HG02588 (cell line): ENCODE results near the gene TNFRSF1B.

Source experiments
- ATAC-seq: cut with Tn5 transposase; IDR thresholded peaks from one replicate; pipeline ENCODE4 v1.9.1; 2021; ENCODE audit warnings: mild to moderate bottlenecking, moderate library complexity; ENCODE audit not compliant: unreplicated experiment

The TNFRSF1B gene

DNA sequence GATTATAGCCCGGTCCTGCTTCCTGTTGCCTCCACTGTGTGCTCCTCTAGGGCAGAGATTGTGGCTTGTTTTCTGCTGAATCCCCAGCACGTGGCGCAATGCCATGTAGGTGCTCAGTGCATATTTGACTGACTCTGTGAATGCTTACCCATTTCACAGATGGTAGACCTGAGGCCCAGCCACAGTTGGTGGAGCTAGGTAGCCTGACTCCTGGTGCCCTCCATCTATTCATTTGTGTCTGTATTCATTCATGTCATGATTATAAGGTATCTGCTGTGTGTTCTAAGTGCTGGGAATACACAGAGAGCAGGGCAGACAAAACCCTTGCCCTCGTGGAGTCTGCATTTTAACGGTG lies 22.5 kb downstream of the TNFRSF1B start:
- no peak for ATAC-seq

DNA sequence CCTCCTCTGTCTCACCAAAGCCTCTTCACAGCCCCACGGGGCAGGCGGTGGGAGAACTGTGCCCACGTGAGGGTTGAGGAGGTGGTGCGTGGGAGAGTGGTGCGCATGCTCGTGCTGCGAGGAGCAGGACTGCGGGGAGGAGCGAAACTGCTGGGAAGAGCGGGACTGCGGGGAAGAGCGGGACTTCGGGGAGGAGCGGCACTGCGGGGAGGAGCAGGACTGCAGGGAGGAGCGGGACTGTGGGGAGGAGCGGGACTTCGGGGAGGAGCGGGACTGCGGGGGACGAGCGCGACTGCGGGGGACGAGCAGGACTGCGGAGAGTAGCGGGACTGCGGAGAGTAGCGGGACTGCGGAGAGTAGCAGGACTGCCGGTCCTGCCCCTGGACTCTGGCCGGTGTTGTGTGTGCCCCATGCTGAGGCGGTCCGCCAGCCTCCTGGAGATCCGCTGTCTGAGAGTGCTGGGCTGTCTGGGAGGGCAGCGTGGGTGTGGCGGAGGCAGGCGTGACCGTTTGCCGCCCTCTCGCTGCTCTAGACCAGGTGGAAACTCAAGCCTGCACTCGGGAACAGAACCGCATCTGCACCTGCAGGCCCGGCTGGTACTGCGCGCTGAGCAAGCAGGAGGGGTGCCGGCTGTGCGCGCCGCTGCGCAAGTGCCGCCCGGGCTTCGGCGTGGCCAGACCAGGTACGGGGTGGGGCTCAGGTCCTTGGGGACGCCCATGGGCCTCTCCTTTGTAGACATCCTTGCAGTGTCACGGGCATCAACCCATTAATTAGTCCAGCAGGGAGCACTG lies 24.6 kb downstream of the TNFRSF1B start:
- ATAC-seq = no peak

GRCh38 chr1:12194666-12195216 lies 27.9 kb downstream of the TNFRSF1B start:
- no peak for ATAC-seq

GRCh38 chr1:12195416-12195815 lies 28.6 kb downstream of the TNFRSF1B start:
- no peak for ATAC-seq

- ATAC-seq = no peak
Observed at GRCh38 chr1:12196641-12197482, 30.1 kb downstream of the TNFRSF1B start.

- ATAC-seq = no peak
Observed at GRCh38 chr1:12197483-12197880, 30.7 kb downstream of the TNFRSF1B start.

GRCh38 chr1:12200208-12200607 lies 33.4 kb downstream of the TNFRSF1B start:
- no peak for ATAC-seq

DNA sequence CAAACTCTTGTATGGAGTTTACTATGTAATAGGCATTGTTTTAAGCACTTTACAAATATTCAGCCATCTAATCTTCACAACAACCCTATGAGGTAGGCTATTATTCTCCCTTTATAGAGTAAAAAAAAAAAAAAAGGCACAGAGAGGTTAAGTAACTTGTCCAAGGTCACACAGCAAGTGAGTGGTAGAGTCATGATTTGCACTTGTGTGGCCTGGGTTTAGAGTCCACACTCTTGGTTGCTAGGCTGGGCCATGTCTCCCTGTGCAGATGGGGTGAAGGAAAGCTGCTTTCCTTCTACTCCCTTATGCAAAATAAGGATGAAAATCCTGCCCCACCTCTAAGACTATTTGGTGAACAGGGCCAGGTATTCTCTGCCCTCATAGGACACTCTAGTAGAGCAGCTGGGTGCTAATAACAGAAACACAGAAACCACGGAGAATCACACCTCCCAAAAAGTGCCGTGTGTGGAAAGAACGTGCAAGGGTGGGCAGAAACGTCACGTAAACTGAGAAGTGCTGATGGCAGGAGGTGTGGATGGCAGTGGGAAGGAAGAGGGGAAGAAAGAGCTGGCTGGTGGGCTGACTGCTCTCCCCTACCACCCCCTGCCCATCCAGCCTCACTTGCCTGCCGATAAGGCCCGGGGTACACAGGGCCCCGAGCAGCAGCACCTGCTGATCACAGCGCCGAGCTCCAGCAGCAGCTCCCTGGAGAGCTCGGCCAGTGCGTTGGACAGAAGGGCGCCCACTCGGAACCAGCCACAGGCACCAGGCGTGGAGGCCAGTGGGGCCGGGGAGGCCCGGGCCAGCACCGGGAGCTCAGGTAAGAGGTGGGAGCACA lies 34.8 kb downstream of the TNFRSF1B start:
- no peak for ATAC-seq

- no peak for ATAC-seq
Observed at GRCh38 chr1:12202190-12202497, 35.4 kb downstream of the TNFRSF1B start.

- ATAC-seq = no peak
Observed at GRCh38 chr1:12202577-12202976, 35.8 kb downstream of the TNFRSF1B start.

- no peak for ATAC-seq
Observed at GRCh38 chr1:12203216-12204007, 36.6 kb downstream of the TNFRSF1B start.

- ATAC-seq = no peak
Observed at GRCh38 chr1:12204140-12204539, 37.3 kb downstream of the TNFRSF1B start.

- ATAC-seq = no peak
Observed at GRCh38 chr1:12204754-12205658, 38.2 kb downstream of the TNFRSF1B start.

DNA sequence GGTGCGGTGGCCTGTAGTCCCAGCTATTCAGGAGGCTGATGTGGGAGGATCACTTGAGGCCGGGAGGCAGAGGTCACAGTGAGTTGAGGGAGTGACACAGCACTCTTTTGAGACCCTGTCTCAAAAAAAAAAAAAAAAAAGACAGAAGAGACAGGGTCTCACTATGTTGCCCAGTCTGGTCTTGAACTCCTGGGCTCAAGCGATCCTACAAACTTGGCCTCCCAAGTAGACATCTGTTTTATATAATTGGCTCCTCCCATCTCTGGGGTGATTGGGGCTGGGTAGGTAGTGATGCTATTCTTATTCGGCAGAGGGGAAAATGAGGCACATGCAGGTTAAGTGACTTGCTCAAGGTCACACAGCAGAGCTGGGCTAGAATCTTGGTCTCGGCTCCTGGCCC lies 39.4 kb downstream of the TNFRSF1B start:
- no peak for ATAC-seq

DNA sequence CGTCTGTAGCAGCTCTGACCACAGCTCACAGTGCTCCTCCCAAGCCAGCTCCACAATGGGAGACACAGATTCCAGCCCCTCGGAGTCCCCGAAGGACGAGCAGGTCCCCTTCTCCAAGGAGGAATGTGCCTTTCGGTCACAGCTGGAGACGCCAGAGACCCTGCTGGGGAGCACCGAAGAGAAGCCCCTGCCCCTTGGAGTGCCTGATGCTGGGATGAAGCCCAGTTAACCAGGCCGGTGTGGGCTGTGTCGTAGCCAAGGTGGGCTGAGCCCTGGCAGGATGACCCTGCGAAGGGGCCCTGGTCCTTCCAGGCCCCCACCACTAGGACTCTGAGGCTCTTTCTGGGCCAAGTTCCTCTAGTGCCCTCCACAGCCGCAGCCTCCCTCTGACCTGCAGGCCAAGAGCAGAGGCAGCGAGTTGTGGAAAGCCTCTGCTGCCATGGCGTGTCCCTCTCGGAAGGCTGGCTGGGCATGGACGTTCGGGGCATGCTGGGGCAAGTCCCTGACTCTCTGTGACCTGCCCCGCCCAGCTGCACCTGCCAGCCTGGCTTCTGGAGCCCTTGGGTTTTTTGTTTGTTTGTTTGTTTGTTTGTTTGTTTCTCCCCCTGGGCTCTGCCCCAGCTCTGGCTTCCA lies 40.1 kb downstream of the TNFRSF1B start:
- ATAC-seq = no peak

DNA sequence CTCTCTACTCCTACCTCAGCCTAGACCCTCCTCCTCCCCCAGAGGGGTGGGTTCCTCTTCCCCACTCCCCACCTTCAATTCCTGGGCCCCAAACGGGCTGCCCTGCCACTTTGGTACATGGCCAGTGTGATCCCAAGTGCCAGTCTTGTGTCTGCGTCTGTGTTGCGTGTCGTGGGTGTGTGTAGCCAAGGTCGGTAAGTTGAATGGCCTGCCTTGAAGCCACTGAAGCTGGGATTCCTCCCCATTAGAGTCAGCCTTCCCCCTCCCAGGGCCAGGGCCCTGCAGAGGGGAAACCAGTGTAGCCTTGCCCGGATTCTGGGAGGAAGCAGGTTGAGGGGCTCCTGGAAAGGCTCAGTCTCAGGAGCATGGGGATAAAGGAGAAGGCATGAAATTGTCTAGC lies 41.5 kb downstream of the TNFRSF1B start:
- no peak for ATAC-seq

DNA sequence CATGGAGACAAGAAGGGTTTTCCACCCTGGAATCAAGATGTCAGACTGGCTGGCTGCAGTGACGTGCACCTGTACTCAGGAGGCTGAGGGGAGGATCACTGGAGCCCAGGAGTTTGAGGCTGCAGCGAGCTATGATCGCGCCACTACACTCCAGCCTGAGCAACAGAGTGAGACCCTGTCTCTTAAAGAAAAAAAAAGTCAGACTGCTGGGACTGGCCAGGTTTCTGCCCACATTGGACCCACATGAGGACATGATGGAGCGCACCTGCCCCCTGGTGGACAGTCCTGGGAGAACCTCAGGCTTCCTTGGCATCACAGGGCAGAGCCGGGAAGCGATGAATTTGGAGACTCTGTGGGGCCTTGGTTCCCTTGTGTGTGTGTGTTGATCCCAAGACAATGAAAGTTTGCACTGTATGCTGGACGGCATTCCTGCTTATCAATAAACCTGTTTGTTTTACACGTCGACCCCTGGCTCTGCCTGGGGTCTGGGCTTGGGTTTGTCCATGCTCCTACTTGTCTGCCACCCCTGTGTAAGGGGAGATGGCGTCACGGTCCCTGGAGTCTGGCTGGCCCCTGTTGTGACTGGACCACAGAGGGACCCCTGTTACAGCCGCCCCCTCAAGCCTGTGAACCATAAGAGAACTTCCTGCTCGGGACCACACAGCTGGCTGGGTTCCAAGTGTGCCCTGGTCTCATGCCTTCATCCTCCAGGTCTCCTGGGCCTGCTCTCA lies 42.1 kb downstream of the TNFRSF1B start:
- ATAC-seq = no peak

- ATAC-seq = no peak
Observed at GRCh38 chr1:12209495-12209832, 42.7 kb downstream of the TNFRSF1B start.
